OCI-LY3 (cell line): Measurements from ENCODE around the gene NAT14.

ENCODE experiments used
- EZH2phosphoT487 ChIP-seq: fragments of 200-600 bp; shearing (Covaris generic); IDR thresholded peaks from 2 replicates; pipeline ENCODE4 v1.6.1; 2018; ENCODE audit warnings: antibody characterized with exemption, mixed run types, low read depth
- TF ChIP-seq, protein P1 (sequence below): fragments of 200-600, 300-600 bp; sonication (generic); IDR thresholded peaks from 2 replicates; pipeline ENCODE4 v1.5.1; 2014; ENCODE audit warnings: antibody characterized with exemption, low read length, low read depth

DNA sequence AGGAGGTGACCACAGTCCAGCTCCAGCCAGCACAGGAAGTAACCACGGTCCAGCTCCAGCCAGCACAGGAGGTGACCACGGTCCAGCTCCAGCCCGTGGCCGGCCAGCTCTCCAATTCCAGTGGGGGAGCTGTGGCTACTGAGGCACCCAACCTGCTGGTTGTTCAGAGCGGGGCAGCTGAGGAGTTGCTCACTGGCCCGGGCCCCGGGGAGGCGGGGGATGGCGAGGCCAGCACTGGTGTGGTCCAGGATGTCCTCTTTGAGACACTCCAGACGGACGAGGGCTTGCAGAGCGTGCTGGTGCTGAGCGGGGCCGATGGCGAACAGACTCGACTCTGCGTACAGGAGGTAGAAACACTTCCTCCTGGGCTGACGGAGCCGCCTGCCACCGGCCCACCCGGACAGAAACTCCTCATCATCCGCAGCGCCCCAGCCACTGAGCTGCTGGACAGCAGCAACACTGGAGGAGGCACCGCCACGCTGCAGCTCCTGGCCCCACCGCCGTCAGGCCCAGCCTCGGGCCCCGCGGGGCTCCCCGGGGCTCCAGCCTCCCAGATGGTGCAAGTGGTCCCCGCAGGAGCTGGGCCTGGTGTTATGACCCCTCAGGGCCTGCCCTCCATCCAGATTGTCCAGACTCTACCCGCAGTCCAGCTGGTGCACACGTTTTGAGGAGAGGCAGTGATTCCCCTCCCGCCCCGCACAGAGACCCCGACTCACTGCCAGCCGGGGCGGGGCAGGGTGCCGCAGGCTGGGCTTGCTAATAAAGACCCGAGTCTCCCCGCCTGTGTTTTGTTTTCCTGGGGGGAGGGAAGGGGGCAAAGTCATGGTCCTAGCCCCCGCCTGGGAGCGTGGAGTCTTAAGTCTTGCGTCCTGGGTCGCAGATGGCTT lies 1.0 kb upstream of the NAT14 start:
- TF ChIP-seq, protein P1, sequence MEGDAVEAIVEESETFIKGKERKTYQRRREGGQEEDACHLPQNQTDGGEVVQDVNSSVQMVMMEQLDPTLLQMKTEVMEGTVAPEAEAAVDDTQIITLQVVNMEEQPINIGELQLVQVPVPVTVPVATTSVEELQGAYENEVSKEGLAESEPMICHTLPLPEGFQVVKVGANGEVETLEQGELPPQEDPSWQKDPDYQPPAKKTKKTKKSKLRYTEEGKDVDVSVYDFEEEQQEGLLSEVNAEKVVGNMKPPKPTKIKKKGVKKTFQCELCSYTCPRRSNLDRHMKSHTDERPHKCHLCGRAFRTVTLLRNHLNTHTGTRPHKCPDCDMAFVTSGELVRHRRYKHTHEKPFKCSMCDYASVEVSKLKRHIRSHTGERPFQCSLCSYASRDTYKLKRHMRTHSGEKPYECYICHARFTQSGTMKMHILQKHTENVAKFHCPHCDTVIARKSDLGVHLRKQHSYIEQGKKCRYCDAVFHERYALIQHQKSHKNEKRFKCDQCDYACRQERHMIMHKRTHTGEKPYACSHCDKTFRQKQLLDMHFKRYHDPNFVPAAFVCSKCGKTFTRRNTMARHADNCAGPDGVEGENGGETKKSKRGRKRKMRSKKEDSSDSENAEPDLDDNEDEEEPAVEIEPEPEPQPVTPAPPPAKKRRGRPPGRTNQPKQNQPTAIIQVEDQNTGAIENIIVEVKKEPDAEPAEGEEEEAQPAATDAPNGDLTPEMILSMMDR = no peak
- TF ChIP-seq EZH2phosphoT487 = no peak
